GM12801 (cell line): ENCODE measurements around the gene CCDC150.

ENCODE experiments used
- CTCF ChIP-seq: IDR thresholded peaks from one replicate; pipeline ENCODE4 v1.5.1; 2011; ENCODE audit warnings: control low read depth; ENCODE audit not compliant: insufficient read length; ENCODE audit errors: extremely low read depth

Gene CCDC150

GRCh38 chr2:196750977-196751631 lies 111.6 kb downstream of the CCDC150 start:
- peak; percentile 77 for TF ChIP-seq CTCF

GRCh38 chr2:196758474-196759377 lies 119.2 kb downstream of the CCDC150 start:
- TF ChIP-seq CTCF: no peak

- no peak for TF ChIP-seq CTCF
These were observed 119.8 kb downstream of the CCDC150 start for GRCh38 chr2:196759378-196759706.

- TF ChIP-seq CTCF: no peak
These were observed 127.6 kb downstream of the CCDC150 start for GRCh38 chr2:196767101-196767500.
